ENCODE results near the gene KCTD20. TPM values are rescaled to one million over a fixed set of nuclear protein-coding genes. Genes with fewer than 3 reads are reported as not detected.

The KCTD20 gene
- total RNA-seq, 1 experiment from 2014 or later = 23.7 TPM

- Histone ChIP-seq H3K9ac (ENCODE audit: low read length) (no peak overlapping the region), H3K4me1 (ENCODE audit: control insufficient read depth in 1 of 2, insufficient read depth in 2 of 2, low read length in 2 of 2) (no peaks in the 10 kb centered on the region), H3K27me3 (ENCODE audit: insufficient read depth, low read length) (no peaks in the 10 kb centered on the region), H3K4me3 (replicated peaks in 1 of 2; ENCODE audit: low read depth in 1 of 2, low read length in 2 of 2) (no peak overlapping the region), H3K36me3 (ENCODE audit: control insufficient read depth in 1 of 2, insufficient read depth in 2 of 2, low read length in 2 of 2) (peaks cover 7 to 18% of the 10 kb centered on the region in 2 experiments), H2AFZ (ENCODE audit: low read depth, low read length, poor library complexity, severe bottlenecking) (no peak overlapping the region), H3K27ac (ENCODE audit: low read depth, low read length) (no peak overlapping the region), H4K20me1 (ENCODE audit: insufficient read depth) (no peaks in the 10 kb centered on the region), H3K9me2 (ENCODE audit: insufficient read depth) (no peaks in the 10 kb centered on the region), H3K4me2 (ENCODE audit: low read length) (no peak overlapping the region), H3K79me2 (ENCODE audit: insufficient read depth, low read length) (no peaks in the 10 kb centered on the region), H3K9me3 (ENCODE audit: control insufficient read depth in 1 of 2, insufficient read depth in 1 of 2, low read depth in 1 of 2, low read length in 2 of 2) (no peaks in the 10 kb centered on the region)
- no peak for TF ChIP-seq TCF7L2 (IDR thresholded peaks at IDR 0.05; ENCODE audit: borderline replicate concordance, extremely low read depth, insufficient read depth, insufficient read length)
- no peak for TF ChIP-seq JUND (IDR thresholded peaks at IDR 0.05)
- no peak for TF ChIP-seq CEBPB (IDR thresholded peaks at IDR 0.05; ENCODE audit: low read depth)
- TF ChIP-seq SIN3A (IDR thresholded peaks at IDR 0.05; ENCODE audit: low read depth) = no peak
- TF ChIP-seq REST (IDR thresholded peaks at IDR 0.05; ENCODE audit: low read depth) = no peak
- no peak for TF ChIP-seq ELF1 (IDR thresholded peaks at IDR 0.05; ENCODE audit: borderline replicate concordance, low read depth)
- TF ChIP-seq ATF3 (IDR thresholded peaks at IDR 0.05) = no peak
- TF ChIP-seq POLR2A (IDR thresholded peaks at IDR 0.05; ENCODE audit: borderline replicate concordance, extremely low read depth, insufficient read depth, insufficient read length) = no peak
- no peak for TF ChIP-seq FOSL1 (IDR thresholded peaks at IDR 0.05; ENCODE audit: low read depth)
- no peak for TF ChIP-seq YY1 (IDR thresholded peaks at IDR 0.05; ENCODE audit: extremely low read depth, insufficient replicate concordance, low read depth, low read length)
- no peak for TF ChIP-seq CBX3 (IDR thresholded peaks at IDR 0.05; ENCODE audit: low read depth)
- no peak for TF ChIP-seq MAX (IDR thresholded peaks at IDR 0.05)
- no peak for TF ChIP-seq CTCF (IDR thresholded peaks at IDR 0.05 in 2 of 3, conservative IDR thresholded peaks at IDR 0.05 in 1 of 3; ENCODE audit: borderline replicate concordance in 1 of 3, insufficient read depth in 1 of 3, low read depth in 2 of 3, low read length in 2 of 3)
- no peak for TF ChIP-seq ZBTB33 (IDR thresholded peaks at IDR 0.05; ENCODE audit: extremely low read depth, insufficient replicate concordance, low read length)
- TF ChIP-seq EGR1 (IDR thresholded peaks at IDR 0.05; ENCODE audit: low read depth) = no peak
- no peak for TF ChIP-seq EZH2phosphoT487 (IDR thresholded peaks at IDR 0.05; ENCODE audit: borderline replicate concordance)
- BruUV-seq (replicated peaks) = no TSS peak
- intact Hi-C loops (cut with micrococcal nuclease) = no loop called here
- no peak for DNase-seq (ENCODE audit: low read depth, low spot score)
- POLR2A ChIA-PET = no interaction called here
- ATAC-seq = no peak
- RAD21 ChIA-PET (ENCODE audit: low non-redundant PET in 1 of 2, low total read pairs in 2 of 2, uncharacterized antibody in 2 of 2, unreplicated experiment in 2 of 2) = no interaction called here
- CTCF ChIA-PET = no interaction called here
Measured at GRCh38 chr6:36479256-36479655, 36.5 kb downstream of the KCTD20 start.

All from HCT116 (cell line).